Subcutaneous adipose tissue (tissue), 4 donors: ENCODE results near the gene SERP1. TPM values are rescaled to one million over a fixed set of nuclear protein-coding genes. Genes with fewer than 3 reads are reported as not detected.

Experiments
- CTCF ChIP-seq: fragments of 450-650 bp; IDR thresholded peaks from one replicate; pipeline ENCODE4 v1.5.1; 2016; ENCODE audit warnings: low read depth, mild to moderate bottlenecking, control low read depth, antibody characterized with exemption, moderate library complexity
- total RNA-seq, 4 donors: library from RNA; depleted of rRNA; stranded (reverse); fragments of >200 nt; gene quantifications; one replicate each; pipeline ENCODE4 v1.1.0, GENCODE V29; 2016

SERP1 gene
- total RNA-seq, 4 donors from 2014 or later = 106 to 198 (median 175) TPM

DNA sequence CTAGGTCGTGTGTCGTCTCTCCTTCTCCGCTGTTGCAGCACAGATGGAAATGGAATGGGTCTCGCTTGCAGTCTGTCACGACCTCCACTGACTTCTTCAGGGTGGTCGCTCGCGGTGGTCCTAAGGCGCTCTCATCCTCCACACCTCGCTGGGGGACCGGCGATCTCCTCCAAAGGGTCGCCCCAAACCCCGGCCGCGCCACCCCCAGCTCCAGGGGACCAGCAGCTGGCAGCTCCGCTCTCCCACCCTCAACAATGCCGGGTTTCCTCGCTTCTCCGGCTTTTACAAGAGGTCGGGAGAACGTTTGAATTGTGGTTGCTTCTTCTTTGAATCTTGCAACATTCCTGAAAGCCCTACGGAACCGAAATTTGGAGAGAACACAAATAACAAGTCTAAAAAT is 25.9 kb downstream of the SERP1 start:
- TF ChIP-seq CTCF = no peak

- no peak for TF ChIP-seq CTCF
These were observed 27.3 kb downstream of the SERP1 start for GRCh38 chr3:150519026-150519425.

- no peak for TF ChIP-seq CTCF
These were observed 31.1 kb downstream of the SERP1 start for GRCh38 chr3:150515210-150515609.

DNA sequence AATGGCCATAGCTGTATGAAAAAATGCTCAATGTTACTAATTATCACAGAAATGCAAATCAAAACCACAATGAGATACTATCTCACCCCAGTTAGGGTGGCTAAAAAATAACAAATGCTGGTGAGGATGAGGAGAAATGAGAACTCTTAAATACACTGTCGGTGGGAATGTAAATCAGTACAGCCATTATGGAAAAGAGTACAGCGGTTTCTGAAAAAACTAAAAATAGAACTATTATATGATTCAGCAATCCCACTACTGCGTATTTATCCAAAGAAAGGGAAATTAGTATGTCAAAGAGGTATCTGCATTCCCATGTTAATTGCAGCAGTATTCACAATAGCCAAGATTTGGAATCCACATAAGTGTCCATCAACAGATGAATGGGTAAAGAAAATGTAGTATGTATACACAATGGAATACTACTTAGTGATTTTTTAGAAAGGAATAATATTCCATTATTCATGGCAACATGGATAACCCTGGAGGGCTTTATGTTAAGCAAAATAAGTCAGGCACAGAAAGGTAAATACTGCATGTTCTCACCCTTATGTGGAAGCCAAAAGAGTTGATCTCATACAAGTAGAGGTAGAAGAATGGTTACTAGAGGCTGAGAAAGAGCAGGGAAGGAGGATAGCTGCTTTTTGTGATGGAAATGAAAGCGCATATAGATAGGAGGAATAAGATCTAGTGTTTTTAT is 35.0 kb downstream of the SERP1 start:
- no peak for TF ChIP-seq CTCF

DNA sequence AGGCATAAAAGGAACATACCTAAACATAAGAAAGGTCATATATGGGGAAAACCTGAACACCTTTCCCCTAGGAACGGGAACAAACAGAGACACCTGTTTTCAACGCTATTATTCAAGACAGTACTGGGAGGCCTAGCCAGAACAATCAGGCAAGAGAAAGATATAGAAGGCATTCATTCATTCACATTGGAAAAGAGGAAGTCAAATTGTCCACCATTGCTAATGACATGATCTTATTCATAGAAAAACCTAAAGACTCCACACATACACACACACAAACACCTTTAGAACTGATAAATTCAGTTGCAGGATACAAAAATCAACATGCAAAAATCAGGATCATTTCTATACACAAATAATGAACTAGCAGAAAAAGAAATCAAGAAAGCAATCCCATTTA is 36.5 kb downstream of the SERP1 start:
- no peak for TF ChIP-seq CTCF

DNA sequence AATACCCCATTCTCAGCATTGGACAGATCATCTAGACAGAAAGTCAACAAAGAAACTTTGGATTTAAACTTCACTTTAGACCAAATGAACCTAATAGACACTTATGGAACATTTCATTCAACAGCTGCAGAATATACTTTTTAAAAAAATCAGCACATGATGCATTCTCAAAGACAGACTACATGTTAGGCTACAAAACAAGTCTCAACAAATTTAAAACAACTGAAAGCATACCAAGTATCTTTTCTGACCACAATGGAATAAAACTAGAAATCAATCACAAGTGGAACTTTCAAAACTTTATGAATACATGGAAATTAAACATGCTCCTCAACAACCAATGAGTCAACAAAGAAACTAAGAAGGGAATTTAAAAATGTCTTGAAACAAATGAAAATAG is 37.9 kb downstream of the SERP1 start:
- no peak for TF ChIP-seq CTCF

GRCh38 chr3:150504483-150504882 is 41.8 kb downstream of the SERP1 start:
- no peak for TF ChIP-seq CTCF
